PC-3 (cell line): ENCODE results near the gene TCAF1. TPM values are rescaled to one million over a fixed set of nuclear protein-coding genes. Genes with fewer than 3 reads are reported as not detected.
"Not testable (repeated sequence)": the region's sequence is repeated elsewhere in the genome, so short reads cannot be mapped to it uniquely, and the experiment has no call there.

ENCODE experiments used
- ATAC-seq: fragments of 200-7000 bp; cut with Tn5 transposase; 2 replicates; pipeline ENCODE4 v1.9.1; 2020; ENCODE audit warnings: mild to moderate bottlenecking, moderate library complexity
- BruUV-seq: library from RNA; stranded (reverse); fragments of 400-500 nt; replicated peaks from 2 replicates; lab custom pipeline; 2021; lab: Mats Ljungman, UMichigan
- CTCF ChIA-PET: fragments of 300-600 bp; sonication (Branson Sonifier 250); formaldehyde crosslinking; loops from one replicate; lab custom pipeline; 2022; ENCODE audit warnings: antibody characterized with exemption; lab: Charles Lee
- POLR2A ChIA-PET: fragments of 300-600 bp; sonication (Branson Sonifier 250); formaldehyde crosslinking; loops from one replicate; lab custom pipeline; 2022; ENCODE audit warnings: antibody characterized with exemption; ENCODE audit not compliant: unreplicated experiment; lab: Charles Lee
- DNase-seq: peaks from one replicate; pipeline ENCODE4 v3.0.0-alpha.2; 2015
- H2AFZ ChIP-seq: fragments of 300-600 bp; sonication (generic); 2 replicates; pipeline ENCODE4 v1.6.0; 2016; ENCODE audit warnings: antibody characterized with exemption, low read length
- H3F3A ChIP-seq: fragments of 300-600 bp; sonication (generic); one replicate; pipeline ENCODE4 v1.6.0; 2017; ENCODE audit warnings: antibody characterized with exemption, low read length, control low read depth, mild to moderate bottlenecking; ENCODE audit not compliant: unreplicated experiment
- H3K27ac ChIP-seq: fragments of 300-600 bp; sonication (generic); 2 replicates; pipeline ENCODE4 v1.5.1; 2016; ENCODE audit warnings: mild to moderate bottlenecking, low read length
- H3K27me3 ChIP-seq: fragments of 300-600 bp; sonication (generic); 2 replicates; pipeline ENCODE4 v1.6.1; 2016; ENCODE audit warnings: low read length, mixed read lengths
- H3K36me3 ChIP-seq: fragments of 300-600 bp; sonication (generic); 2 replicates; pipeline ENCODE4 v1.6.1; 2016; ENCODE audit warnings: low read depth, mixed run types, low read length, mixed read lengths
- H3K4me1 ChIP-seq: fragments of 300-600 bp; sonication (generic); 2 replicates; pipeline ENCODE4 v1.5.1; 2016; ENCODE audit warnings: low read length; ENCODE audit not compliant: insufficient read depth
- H3K4me2 ChIP-seq: fragments of 300-600 bp; sonication (generic); 2 replicates; pipeline ENCODE4 v1.6.0; 2016; ENCODE audit warnings: low read length
- H3K4me3 ChIP-seq: fragments of 300-600 bp; sonication (generic); 2 replicates; pipeline ENCODE4 v1.5.1; 2016; ENCODE audit warnings: mild to moderate bottlenecking, low read length, mixed read lengths
- H3K79me2 ChIP-seq: fragments of 300-600 bp; sonication (generic); 2 replicates; pipeline ENCODE4 v1.6.1; 2017; ENCODE audit warnings: low read length, mixed read lengths
- H3K9ac ChIP-seq: fragments of 300-600 bp; sonication (generic); 2 replicates; pipeline ENCODE4 v1.6.0; 2016; ENCODE audit warnings: mild to moderate bottlenecking, low read length
- H3K9me2 ChIP-seq: fragments of 300-600 bp; sonication (generic); replicated peaks from 2 replicates; pipeline ENCODE4 v1.6.1; 2016; ENCODE audit warnings: mixed run types, low read length, mixed read lengths
- H3K9me3 ChIP-seq: fragments of 300-600 bp; sonication (generic); 2 replicates; pipeline ENCODE4 v1.6.1; 2016; ENCODE audit warnings: low read length, mixed read lengths
- H4K20me1 ChIP-seq: fragments of 300-600 bp; sonication (generic); 2 replicates; pipeline ENCODE4 v1.6.1; 2016; ENCODE audit warnings: low read length, mixed read lengths
- CTCF ChIP-seq: fragments of 300-600 bp; sonication (generic); conservative IDR thresholded peaks from 2 replicates; pipeline ENCODE4 v1.5.1; 2017; ENCODE audit warnings: antibody characterized with exemption, low read depth, mild to moderate bottlenecking, low read length
- EZH2 ChIP-seq: fragments of 300-600 bp; sonication (generic); IDR thresholded peaks from one replicate; pipeline ENCODE4 v1.6.1; 2017; ENCODE audit warnings: antibody characterized with exemption, mild to moderate bottlenecking, low read length; ENCODE audit not compliant: unreplicated experiment
- EZH2phosphoT487 ChIP-seq: fragments of 300-600 bp; sonication (generic); IDR thresholded peaks from 2 replicates; pipeline ENCODE4 v1.6.1; 2018; ENCODE audit warnings: mild to moderate bottlenecking, antibody characterized with exemption, low read length, borderline replicate concordance
- intact Hi-C: fragments of 100-400 bp; cut with micrococcal nuclease; formaldehyde crosslinking; loops from 2 replicates; pipeline ENCODE4 v1.9.0; 2023
- total RNA-seq: library from RNA; depleted of rRNA; stranded (reverse); fragments of >200 nt; gene quantifications from 2 replicates; pipeline ENCODE4 v1.2.3, GENCODE V29; 2014

The TCAF1 gene
- total RNA-seq, 1 experiment from 2014 or later: 12.4 TPM

- Histone ChIP-seq H2AFZ (no peak overlapping the region), H3K27ac (no peak overlapping the region), H3K4me3 (no peak overlapping the region), H3K79me2 (no peaks in the 10 kb centered on the region), H4K20me1 (no peaks in the 10 kb centered on the region), H3K4me1 (no peaks in the 10 kb centered on the region), H3K9ac (no peak overlapping the region), H3K9me3 (no peaks in the 10 kb centered on the region), H3F3A (no peaks in the 10 kb centered on the region), H3K27me3 (no peaks in the 10 kb centered on the region), H3K9me2 (no peaks in the 10 kb centered on the region), H3K4me2 (no peak overlapping the region), H3K36me3 (no peaks in the 10 kb centered on the region)
- TF ChIP-seq CTCF: no peak
- no peak for TF ChIP-seq EZH2
- no peak for TF ChIP-seq EZH2phosphoT487
- DNase-seq (no peak), ATAC-seq (no peak)
- POLR2A ChIA-PET: no interaction called here
- intact Hi-C loops: no loop called here
- CTCF ChIA-PET: no interaction called here
- no TSS peak for BruUV-seq
Measured at GRCh38 chr7:143846692-143847091, 55.3 kb downstream of the TCAF1 start.

GRCh38 chr7:143841696-143842095, 60.3 kb downstream of the TCAF1 start:
- BruUV-seq: not testable (repeated sequence)

GRCh38 chr7:143840062-143840461, 61.9 kb downstream of the TCAF1 start:
- H4K20me1 ChIP-seq, POLR2A ChIA-PET, H3K4me2 ChIP-seq, ATAC-seq, H3K27me3 ChIP-seq, H3K36me3 ChIP-seq, CTCF ChIA-PET, H3F3A ChIP-seq, H3K4me3 ChIP-seq, H3K79me2 ChIP-seq, intact Hi-C loops, DNase-seq, H3K9ac ChIP-seq, H2AFZ ChIP-seq, BruUV-seq, H3K27ac ChIP-seq, H3K9me3 ChIP-seq, H3K4me1 ChIP-seq, H3K9me2 ChIP-seq: not testable (repeated sequence)

More at GRCh38 chr7:143841696-143842095, 60.3 kb downstream of the TCAF1 start:
- H3K9ac ChIP-seq, H4K20me1 ChIP-seq, ATAC-seq, H3K4me1 ChIP-seq, DNase-seq, H3K36me3 ChIP-seq, H3K4me3 ChIP-seq, H3K27ac ChIP-seq, H3K27me3 ChIP-seq, H2AFZ ChIP-seq, H3K9me3 ChIP-seq, H3K4me2 ChIP-seq, H3F3A ChIP-seq, H3K9me2 ChIP-seq, intact Hi-C loops, POLR2A ChIA-PET, CTCF ChIA-PET, H3K79me2 ChIP-seq: not testable (repeated sequence)

GRCh38 chr7:143837223-143837622, 64.8 kb downstream of the TCAF1 start:
- H3K27ac ChIP-seq, H3K4me1 ChIP-seq, H3K4me2 ChIP-seq, H3K9ac ChIP-seq, H3K79me2 ChIP-seq, H3K36me3 ChIP-seq, H3K9me3 ChIP-seq, intact Hi-C loops, H4K20me1 ChIP-seq, H3F3A ChIP-seq, H3K27me3 ChIP-seq, H3K9me2 ChIP-seq, CTCF ChIA-PET, POLR2A ChIA-PET, H2AFZ ChIP-seq, DNase-seq: not testable (repeated sequence)
- BruUV-seq: TSS peak; percentile 65
- ATAC-seq: peak; percentile 63
- 0 out of 2 replicates have a peak, but pooled peaks have one; percentile 14 for TF ChIP-seq CTCF
- 0 out of 2 replicates have a peak overlapping the region, but pooled peaks have one; percentile 40 for H3K4me3 ChIP-seq

- intact Hi-C loops, H3K27ac ChIP-seq, H3K9me3 ChIP-seq, CTCF ChIA-PET, H2AFZ ChIP-seq, H3K79me2 ChIP-seq, H4K20me1 ChIP-seq, BruUV-seq, POLR2A ChIA-PET, H3K36me3 ChIP-seq, H3K4me2 ChIP-seq, DNase-seq, H3F3A ChIP-seq, H3K27me3 ChIP-seq, H3K9ac ChIP-seq, H3K9me2 ChIP-seq, H3K4me1 ChIP-seq: not testable (repeated sequence)
- H3K4me3 ChIP-seq: peak overlapping the region; percentile 53; the same call in 1 of the 2 replicates
- peak; percentile 89 for ATAC-seq
Measured at GRCh38 chr7:143836622-143837021, 65.4 kb downstream of the TCAF1 start.
